GM21825 (cell line): ENCODE results near the gene TRIM63.

ENCODE experiments used
- ATAC-seq: cut with Tn5 transposase; IDR thresholded peaks from one replicate; pipeline ENCODE4 v1.9.1; 2021; ENCODE audit warnings: mild to moderate bottlenecking, moderate library complexity; ENCODE audit not compliant: unreplicated experiment

The TRIM63 gene

GRCh38 chr1:26019641-26020315 is 47.7 kb downstream of the TRIM63 start:
- no peak for ATAC-seq

- ATAC-seq, result no peak
These were observed 49.8 kb downstream of the TRIM63 start for GRCh38 chr1:26017606-26018005.

- no peak for ATAC-seq
These were observed 50.4 kb downstream of the TRIM63 start for GRCh38 chr1:26016953-26017545.

- no peak for ATAC-seq
These were observed 51.0 kb downstream of the TRIM63 start for GRCh38 chr1:26016258-26016952.

GRCh38 chr1:26015358-26015757 is 52.1 kb downstream of the TRIM63 start:
- no peak for ATAC-seq

GRCh38 chr1:26014179-26014578 is 53.3 kb downstream of the TRIM63 start:
- no peak for ATAC-seq

- ATAC-seq, result no peak
These were observed 54.6 kb downstream of the TRIM63 start for GRCh38 chr1:26012864-26013263.

GRCh38 chr1:26010825-26011224 is 56.6 kb downstream of the TRIM63 start:
- no peak for ATAC-seq

GRCh38 chr1:26009796-26010447 is 57.5 kb downstream of the TRIM63 start:
- ATAC-seq, result no peak

- no peak for ATAC-seq
These were observed 60.7 kb downstream of the TRIM63 start for GRCh38 chr1:26006710-26007109.

- no peak for ATAC-seq
These were observed 61.9 kb downstream of the TRIM63 start for GRCh38 chr1:26005434-26006105.

- no peak for ATAC-seq
These were observed 63.7 kb downstream of the TRIM63 start for GRCh38 chr1:26003756-26004155.

- ATAC-seq, result no peak
These were observed 64.2 kb downstream of the TRIM63 start for GRCh38 chr1:26003262-26003661.
